A673 (cell line): ENCODE results near the gene SEMA5A. TPM values are rescaled to one million over a fixed set of nuclear protein-coding genes. Genes with fewer than 3 reads are reported as not detected.

ENCODE experiments used
- BruUV-seq: library from RNA; stranded (reverse); fragments of 400-500 nt; replicated peaks from 2 replicates; lab custom pipeline; 2021; lab: Mats Ljungman, UMichigan
- CTCF ChIA-PET: fragments of 300-600 bp; sonication (Branson Sonifier 250); formaldehyde crosslinking; loops from one replicate; lab custom pipeline; 2022; ENCODE audit warnings: antibody characterized with exemption; lab: Charles Lee
- POLR2A ChIA-PET: fragments of 300-600 bp; sonication (Branson Sonifier 250); formaldehyde crosslinking; loops from one replicate; lab custom pipeline; 2022; ENCODE audit warnings: antibody characterized with exemption; ENCODE audit not compliant: low non-redundant PET; lab: Charles Lee
- DNase-seq: peaks from one replicate; pipeline ENCODE4 v3.0.0-alpha.2; 2015; ENCODE audit warnings: low spot score
- H3K27ac ChIP-seq: fragments of 200-600 bp; sonication (generic); 2 replicates; pipeline ENCODE4 v1.5.1; 2016; ENCODE audit warnings: mixed run types, low read depth, mild to moderate bottlenecking, mixed read lengths, antibody characterized with exemption, low read length; ENCODE audit not compliant: poor library complexity, severe bottlenecking
- H3K27me3 ChIP-seq: fragments of 200-600 bp; sonication (generic); replicated peaks from 2 replicates; pipeline ENCODE4 v1.6.1; 2017; ENCODE audit warnings: mixed run types, low read depth, mild to moderate bottlenecking, mixed read lengths, antibody characterized with exemption, low read length; ENCODE audit not compliant: insufficient read depth, poor library complexity
- H3K36me3 ChIP-seq: fragments of 200-600 bp; sonication (generic); 2 replicates; pipeline ENCODE4 v1.6.1; 2016; ENCODE audit warnings: mixed run types, mild to moderate bottlenecking, mixed read lengths, antibody characterized with exemption, low read length; ENCODE audit not compliant: insufficient read depth, poor library complexity, severe bottlenecking
- H3K4me1 ChIP-seq: fragments of 200-600 bp; sonication (generic); 2 replicates; pipeline ENCODE4 v1.6.1; 2017; ENCODE audit warnings: mixed run types, mild to moderate bottlenecking, mixed read lengths, antibody characterized with exemption, low read length; ENCODE audit not compliant: insufficient read depth, poor library complexity, severe bottlenecking
- H3K4me3 ChIP-seq: fragments of 200-600 bp; sonication (generic); 2 replicates; pipeline ENCODE4 v1.5.1; 2016; ENCODE audit warnings: low read depth, mixed run types, mild to moderate bottlenecking, mixed read lengths, low read length; ENCODE audit not compliant: poor library complexity, severe bottlenecking
- H3K9me3 ChIP-seq: fragments of 200-600 bp; sonication (generic); 2 replicates; pipeline ENCODE4 v1.6.1; 2016; ENCODE audit warnings: mixed run types, low read depth, mild to moderate bottlenecking, mixed read lengths, antibody characterized with exemption, low read length; ENCODE audit not compliant: poor library complexity, severe bottlenecking
- EZH2 ChIP-seq: fragments of 200-600 bp; sonication (generic); IDR thresholded peaks from 2 replicates; pipeline ENCODE4 v1.6.1; 2017; ENCODE audit warnings: borderline replicate concordance, low read depth, mild to moderate bottlenecking, mixed read lengths, antibody characterized with exemption, low read length; ENCODE audit not compliant: poor library complexity, severe bottlenecking
- intact Hi-C: fragments of 100-400 bp; cut with micrococcal nuclease; formaldehyde crosslinking; loops from one replicate; pipeline ENCODE4 v1.10.0; 2022; ENCODE audit not compliant: unreplicated experiment
- total RNA-seq: library from RNA; stranded (reverse); gene quantifications from 2 replicates; pipeline ENCODE4 v1.2.3, GENCODE V29; 2021
- TF ChIP-seq, protein P1 (sequence below): fragments of 300-800, 200-600 bp; sonication (generic); conservative IDR thresholded peaks from 2 replicates; pipeline ENCODE4 v1.5.1; 2017; ENCODE audit warnings: low read depth, mild to moderate bottlenecking, antibody characterized with exemption, low read length, moderate library complexity, mixed read lengths

Gene SEMA5A
- total RNA-seq, 1 experiment from 2014 or later: 0.17 TPM

GRCh38 chr5:9494301-9494700 lies 51.6 kb downstream of the SEMA5A start:
- no peaks in the 10 kb centered on the region for H3K9me3 ChIP-seq
- DNase-seq: no peak
- CTCF ChIA-PET: no interaction called here
- no peaks in the 10 kb centered on the region for H3K4me1 ChIP-seq
- H3K4me3 ChIP-seq: no peak overlapping the region
- H3K36me3 ChIP-seq: no peaks in the 10 kb centered on the region
- POLR2A ChIA-PET: no interaction called here
- no peaks in the 10 kb centered on the region for H3K27me3 ChIP-seq
- BruUV-seq: no TSS peak
- TF ChIP-seq, protein P1, sequence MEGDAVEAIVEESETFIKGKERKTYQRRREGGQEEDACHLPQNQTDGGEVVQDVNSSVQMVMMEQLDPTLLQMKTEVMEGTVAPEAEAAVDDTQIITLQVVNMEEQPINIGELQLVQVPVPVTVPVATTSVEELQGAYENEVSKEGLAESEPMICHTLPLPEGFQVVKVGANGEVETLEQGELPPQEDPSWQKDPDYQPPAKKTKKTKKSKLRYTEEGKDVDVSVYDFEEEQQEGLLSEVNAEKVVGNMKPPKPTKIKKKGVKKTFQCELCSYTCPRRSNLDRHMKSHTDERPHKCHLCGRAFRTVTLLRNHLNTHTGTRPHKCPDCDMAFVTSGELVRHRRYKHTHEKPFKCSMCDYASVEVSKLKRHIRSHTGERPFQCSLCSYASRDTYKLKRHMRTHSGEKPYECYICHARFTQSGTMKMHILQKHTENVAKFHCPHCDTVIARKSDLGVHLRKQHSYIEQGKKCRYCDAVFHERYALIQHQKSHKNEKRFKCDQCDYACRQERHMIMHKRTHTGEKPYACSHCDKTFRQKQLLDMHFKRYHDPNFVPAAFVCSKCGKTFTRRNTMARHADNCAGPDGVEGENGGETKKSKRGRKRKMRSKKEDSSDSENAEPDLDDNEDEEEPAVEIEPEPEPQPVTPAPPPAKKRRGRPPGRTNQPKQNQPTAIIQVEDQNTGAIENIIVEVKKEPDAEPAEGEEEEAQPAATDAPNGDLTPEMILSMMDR: no peak
- TF ChIP-seq EZH2: no peak
- intact Hi-C loops: no loop called here
- no peak overlapping the region for H3K27ac ChIP-seq

DNA sequence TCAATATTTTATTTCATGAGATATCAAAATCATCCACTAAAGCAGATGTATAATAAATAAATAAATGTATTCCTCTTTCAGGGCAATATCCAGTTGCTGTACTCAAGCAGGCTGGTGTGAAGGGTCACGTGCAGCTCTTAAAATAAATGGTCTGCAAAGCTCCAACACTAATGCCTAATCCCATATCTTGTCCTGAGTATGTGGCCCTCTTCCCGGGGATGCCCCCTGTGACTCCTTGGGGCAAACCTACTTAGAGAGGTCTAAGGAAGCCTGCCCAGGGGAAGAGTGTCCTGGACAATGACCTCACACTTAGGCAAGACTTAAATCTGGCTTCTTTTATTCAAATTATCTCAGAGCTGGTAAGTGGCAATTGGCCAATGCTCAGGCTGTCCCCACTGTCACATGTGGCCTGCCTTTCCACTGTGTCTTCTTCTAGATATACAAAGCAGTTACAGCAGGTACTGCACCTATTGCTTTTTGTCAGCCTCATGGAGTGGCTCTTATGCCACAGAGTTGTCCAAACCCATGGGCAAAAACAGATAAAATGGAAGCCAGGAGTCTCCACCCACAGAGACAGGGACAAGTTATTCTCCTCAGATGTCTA lies 55.3 kb downstream of the SEMA5A start:
- H3K27ac ChIP-seq: no peak overlapping the region
- no peaks in the 10 kb centered on the region for H3K36me3 ChIP-seq
- POLR2A ChIA-PET: no interaction called here
- no peaks in the 10 kb centered on the region for H3K27me3 ChIP-seq
- no peak for DNase-seq
- no peak overlapping the region for H3K4me3 ChIP-seq
- CTCF ChIA-PET: no interaction called here
- no TSS peak for BruUV-seq
- no peaks in the 10 kb centered on the region for H3K9me3 ChIP-seq
- H3K4me1 ChIP-seq: no peaks in the 10 kb centered on the region
- intact Hi-C loops: no loop called here
- TF ChIP-seq EZH2: no peak

- H3K27me3 ChIP-seq: no peaks in the 10 kb centered on the region
- no peak overlapping the region for H3K27ac ChIP-seq
- no TSS peak for BruUV-seq
- POLR2A ChIA-PET: no interaction called here
- TF ChIP-seq, protein P1: no peak
- no peak for TF ChIP-seq EZH2
- DNase-seq: peak; percentile 10
- H3K36me3 ChIP-seq: no peaks in the 10 kb centered on the region
- intact Hi-C loops: no loop called here
- H3K4me3 ChIP-seq: no peak overlapping the region
- no peaks in the 10 kb centered on the region for H3K9me3 ChIP-seq
- no peaks in the 10 kb centered on the region for H3K4me1 ChIP-seq
- CTCF ChIA-PET: no interaction called here
Measured at GRCh38 chr5:9483779-9484178, 62.1 kb downstream of the SEMA5A start.

DNA sequence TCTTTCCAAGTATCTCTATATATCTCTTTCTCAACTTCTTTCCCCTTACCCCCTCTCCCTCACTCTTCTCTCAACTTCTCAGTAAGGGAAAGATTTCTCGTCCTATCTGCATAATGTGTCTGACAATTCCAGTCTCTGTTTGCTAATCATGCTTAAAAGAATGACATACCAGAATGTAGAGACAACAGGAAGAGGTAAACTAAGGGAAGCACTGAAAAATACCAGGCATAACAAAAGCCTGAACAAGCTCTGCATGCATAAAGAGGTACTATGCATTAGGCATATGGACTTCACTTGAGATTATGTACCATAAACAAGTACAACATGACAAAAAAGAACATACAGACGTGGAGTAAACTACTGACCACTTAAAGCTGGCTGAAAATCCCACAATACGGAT lies 62.6 kb downstream of the SEMA5A start:
- no peak overlapping the region for H3K4me3 ChIP-seq
- H3K27me3 ChIP-seq: no peaks in the 10 kb centered on the region
- H3K9me3 ChIP-seq: no peaks in the 10 kb centered on the region
- POLR2A ChIA-PET: no interaction called here
- intact Hi-C loops: no loop called here
- H3K4me1 ChIP-seq: no peaks in the 10 kb centered on the region
- CTCF ChIA-PET: no interaction called here
- H3K36me3 ChIP-seq: no peaks in the 10 kb centered on the region
- no peak overlapping the region for H3K27ac ChIP-seq
- no TSS peak for BruUV-seq
- DNase-seq: no peak
- no peak for TF ChIP-seq EZH2
- TF ChIP-seq, protein P1: no peak
